ENCODE results near the gene TAF5L.

- TF ChIP-seq EZH2 (IDR thresholded peaks at IDR 0.05; ENCODE audit: borderline replicate concordance), result no peak
- no peak for TF ChIP-seq CTCF (IDR thresholded peaks at IDR 0.05; ENCODE audit: poor library complexity)
Observed at GRCh38 chr1:229603371-229604005, 22.4 kb downstream of the TAF5L start.

Data from hepatocyte (in vitro differentiated cells).